Ascending aorta (tissue), 2 donors: ENCODE data around the gene PATJ. TPM values are rescaled to one million over a fixed set of nuclear protein-coding genes. Genes with fewer than 3 reads are reported as not detected.

Source experiments
- DNase-seq, 2 donors: peaks; one replicate each; pipeline ENCODE4 v3.0.0-alpha.2; 2019; ENCODE audit warnings: low spot score in 2 of 2
- H3K27ac ChIP-seq, 2 donors: fragments of 200-600 bp; sonication (generic); one replicate each; pipeline ENCODE4 v1.5.1; 2016 to 2017; ENCODE audit warnings: mild to moderate bottlenecking in 1 of 2
- H3K27me3 ChIP-seq: fragments of 200-600 bp; sonication (generic); one replicate; pipeline ENCODE4 v1.5.1; 2017
- H3K36me3 ChIP-seq, 2 donors: fragments of 200-600 bp; sonication (generic); one replicate each; pipeline ENCODE4 v1.5.1; 2016
- H3K4me1 ChIP-seq, 2 donors: fragments of 200-600 bp; sonication (generic); one replicate each; pipeline ENCODE4 v1.5.1; 2016 to 2017; ENCODE audit warnings: mild to moderate bottlenecking in 1 of 2
- H3K4me3 ChIP-seq, 2 donors: fragments of 200-600 bp; sonication (generic); one replicate each; pipeline ENCODE4 v1.5.1; 2016 to 2017; ENCODE audit warnings: mild to moderate bottlenecking in 1 of 2
- H3K9me3 ChIP-seq, 2 donors: fragments of 200-600 bp; sonication (generic); one replicate each; pipeline ENCODE4 v1.5.1; 2016
- CTCF ChIP-seq, 3 experiments: fragments of 200-600 bp in 2 of 3; fragments of 450-650 bp in 1 of 3; sonication (generic) in 2 of 3; IDR thresholded peaks; one replicate each; pipeline ENCODE4 v1.5.1; 2016 to 2019; ENCODE audit warnings: antibody characterized with exemption in 3 of 3, mild to moderate bottlenecking in 1 of 3, moderate library complexity in 1 of 3
- intact Hi-C: fragments of 100-400 bp; cut with DNase I; formaldehyde crosslinking; loops from one replicate; pipeline ENCODE4 v1.15.1; 2023
- total RNA-seq: library from RNA; depleted of rRNA; stranded (reverse); fragments of >200 nt; gene quantifications from one replicate; pipeline ENCODE4 v1.1.0, GENCODE V29; 2016

Gene PATJ
- total RNA-seq, 1 donor from 2014 or later = 26.7 TPM

GRCh38 chr1:61853583-61853982 is 111.3 kb downstream of the PATJ start:
- H3K4me1 ChIP-seq = peaks cover 0 to 10% of the 10 kb centered on the region in 2 donors
- peak in 1 of 3 experiments; percentile 58 for TF ChIP-seq CTCF (IDR thresholded peaks at IDR 0.05)
- no peaks in the 10 kb centered on the region for H3K9me3 ChIP-seq
- H3K27ac ChIP-seq = no peak overlapping the region
- H3K36me3 ChIP-seq = peaks cover 0 to 13% of the 10 kb centered on the region in 2 donors
- no peak overlapping the region for H3K4me3 ChIP-seq
- no peaks in the 10 kb centered on the region for H3K27me3 ChIP-seq
- intact Hi-C loops = loop anchor here (2.0 to 10.0 kb wide), 10 partner anchors 111 to 1881 kb away; partner anchors contain the start of gene PATJ
- DNase-seq = no peak

DNA sequence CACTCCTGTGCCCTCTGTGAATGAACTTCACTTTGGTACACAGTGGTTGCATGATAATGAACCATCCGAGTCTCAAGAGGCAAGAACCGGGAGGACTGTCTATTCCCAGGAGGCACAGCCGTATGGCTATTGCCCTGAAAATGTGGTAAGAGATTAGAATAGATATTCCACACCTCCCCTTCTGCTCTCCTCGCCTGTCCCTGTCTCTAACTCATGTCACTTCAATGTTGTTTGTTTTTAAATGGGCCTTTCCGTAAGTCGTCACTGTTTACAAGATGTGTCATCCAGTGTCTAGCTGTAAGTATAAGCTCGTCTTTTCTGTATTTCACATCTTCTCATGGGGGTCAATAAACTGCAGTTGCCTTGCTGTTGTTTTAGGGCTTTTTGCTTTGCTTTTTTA is 122.2 kb downstream of the PATJ start:
- no peaks in the 10 kb centered on the region for H3K27me3 ChIP-seq
- no peaks in the 10 kb centered on the region for H3K4me1 ChIP-seq
- H3K9me3 ChIP-seq = no peaks in the 10 kb centered on the region
- no peak overlapping the region for H3K27ac ChIP-seq
- intact Hi-C loops = no loop called here
- no peak overlapping the region for H3K4me3 ChIP-seq
- peaks cover 17 to 24% of the 10 kb centered on the region in 2 donors for H3K36me3 ChIP-seq
- no peak for TF ChIP-seq CTCF (IDR thresholded peaks at IDR 0.05)
- no peak for DNase-seq

DNA sequence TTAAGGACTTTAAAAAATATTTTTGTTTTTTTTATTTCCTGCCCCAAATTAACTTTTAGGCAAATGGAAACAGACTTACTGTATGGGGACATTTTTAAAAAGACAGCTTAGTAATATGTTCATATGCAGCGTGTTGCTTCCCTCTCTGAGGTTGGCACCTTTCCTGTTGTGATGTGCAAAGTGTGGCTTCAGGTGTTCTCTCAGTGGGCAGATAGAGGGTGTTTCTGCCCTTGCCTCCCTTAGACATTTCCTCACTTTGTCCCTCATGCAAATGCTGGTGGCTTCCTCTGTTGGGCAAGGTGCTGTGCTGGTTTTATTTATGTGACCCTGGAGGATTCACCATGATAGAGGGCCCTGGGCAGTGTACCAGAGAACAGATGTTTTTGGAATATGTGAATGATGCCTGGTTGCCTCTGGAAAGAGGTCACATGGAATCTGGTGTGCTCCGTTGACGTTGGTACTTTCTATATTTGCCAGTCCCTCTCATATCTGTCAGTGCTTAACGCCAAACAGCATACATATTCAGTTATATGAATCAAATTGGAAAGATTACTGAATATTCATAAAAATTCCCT is 123.5 kb downstream of the PATJ start:
- Histone ChIP-seq H3K4me1 (no peaks in the 10 kb centered on the region), H3K9me3 (no peaks in the 10 kb centered on the region), H3K4me3 (no peak overlapping the region), H3K27ac (no peak overlapping the region), H3K36me3 (peaks cover 17 to 24% of the 10 kb centered on the region in 2 donors), H3K27me3 (no peaks in the 10 kb centered on the region)
- no peak for TF ChIP-seq CTCF (IDR thresholded peaks at IDR 0.05)
- intact Hi-C loops = no loop called here
- DNase-seq = no peak

GRCh38 chr1:61869691-61870109 is 127.4 kb downstream of the PATJ start:
- intact Hi-C loops = no loop called here
- no peak for TF ChIP-seq CTCF (IDR thresholded peaks at IDR 0.05)
- H3K9me3 ChIP-seq = peaks cover 0 to 4% of the 10 kb centered on the region in 2 donors
- H3K27me3 ChIP-seq = no peaks in the 10 kb centered on the region
- DNase-seq = no peak
- H3K4me3 ChIP-seq = no peak overlapping the region
- no peaks in the 10 kb centered on the region for H3K4me1 ChIP-seq
- peaks cover 6 to 15% of the 10 kb centered on the region in 2 donors for H3K36me3 ChIP-seq
- H3K27ac ChIP-seq = no peak overlapping the region

DNA sequence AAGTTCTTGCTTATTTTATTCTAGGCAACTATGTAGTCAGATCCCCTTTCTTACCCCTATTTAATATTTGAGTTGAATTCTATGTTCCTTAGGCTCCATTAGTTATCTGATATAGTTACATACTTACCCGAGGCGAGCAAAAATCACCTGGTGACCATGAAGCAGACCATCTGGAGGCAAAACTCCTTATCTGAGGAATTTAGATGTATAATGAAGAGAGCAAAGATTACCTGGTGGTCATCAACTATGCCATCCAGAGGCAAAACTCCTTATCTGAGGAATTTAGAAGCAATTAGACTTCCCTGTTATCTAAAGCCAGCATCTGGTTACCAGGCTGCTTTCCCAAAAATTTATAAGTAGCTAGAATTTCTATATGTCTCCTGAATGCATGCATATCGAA is 129.9 kb downstream of the PATJ start:
- peaks cover 0 to 4% of the 10 kb centered on the region in 2 donors for H3K9me3 ChIP-seq
- no peak overlapping the region for H3K27ac ChIP-seq
- no peak overlapping the region for H3K4me3 ChIP-seq
- intact Hi-C loops = no loop called here
- no peaks in the 10 kb centered on the region for H3K27me3 ChIP-seq
- H3K36me3 ChIP-seq = peaks cover 0 to 21% of the 10 kb centered on the region in 2 donors
- H3K4me1 ChIP-seq = no peaks in the 10 kb centered on the region
- TF ChIP-seq CTCF (IDR thresholded peaks at IDR 0.05) = no peak
- no peak for DNase-seq
